ENCODE data around the gene PHLPP2.

Gene PHLPP2

GRCh38 chr16:71669926-71670536 lies 54.5 kb downstream of the PHLPP2 start:
- peak; percentile 31; the same call in 1 of the 3 replicates for ATAC-seq

GRCh38 chr16:71666928-71667707 lies 57.4 kb downstream of the PHLPP2 start:
- TF ChIP-seq ZFP3 (CRISPR knock-in tag; IDR thresholded peaks at IDR 0.05), result no peak
- no peak for TF ChIP-seq TSHZ2 (CRISPR knock-in tag; IDR thresholded peaks at IDR 0.05)
- TF ChIP-seq ARNTL (CRISPR knock-in tag; IDR thresholded peaks at IDR 0.05; ENCODE audit: borderline replicate concordance, low read depth), result no peak
- TF ChIP-seq BACH2 (CRISPR knock-in tag; IDR thresholded peaks at IDR 0.05; ENCODE audit: borderline replicate concordance), result no peak
- no peak for TF ChIP-seq TCF4 (CRISPR knock-in tag; IDR thresholded peaks at IDR 0.05; ENCODE audit: borderline replicate concordance)
- TF ChIP-seq CSRNP3 (CRISPR knock-in tag; IDR thresholded peaks at IDR 0.05), result no peak
- TF ChIP-seq CREB5 (CRISPR knock-in tag; IDR thresholded peaks at IDR 0.05; ENCODE audit: low read depth), result no peak
- TF ChIP-seq ZNF8 (CRISPR knock-in tag; IDR thresholded peaks at IDR 0.05), result no peak
- TF ChIP-seq ZNF70 (CRISPR knock-in tag; IDR thresholded peaks at IDR 0.05), result no peak
- no peak for TF ChIP-seq ESRRG (CRISPR knock-in tag; IDR thresholded peaks at IDR 0.05)
- TF ChIP-seq ZFP30 (CRISPR knock-in tag; IDR thresholded peaks at IDR 0.05), result no peak
- no peak for TF ChIP-seq CSDC2 (CRISPR knock-in tag; IDR thresholded peaks at IDR 0.05)
- TF ChIP-seq ISL1 (CRISPR knock-in tag; IDR thresholded peaks at IDR 0.05), result no peak
- no peak for ATAC-seq

More at GRCh38 chr16:71669926-71670536, 54.5 kb downstream of the PHLPP2 start:
- TF ChIP-seq ARNTL (CRISPR knock-in tag; IDR thresholded peaks at IDR 0.05; ENCODE audit: borderline replicate concordance, low read depth), result no peak
- TF ChIP-seq ISL1 (CRISPR knock-in tag; IDR thresholded peaks at IDR 0.05), result no peak
- TF ChIP-seq TOX (CRISPR knock-in tag; IDR thresholded peaks at IDR 0.05; ENCODE audit: borderline replicate concordance), result no peak
- no peak for TF ChIP-seq PATZ1 (CRISPR knock-in tag; IDR thresholded peaks at IDR 0.05; ENCODE audit: borderline replicate concordance)
- no peak for TF ChIP-seq CSRNP3 (CRISPR knock-in tag; IDR thresholded peaks at IDR 0.05)
- TF ChIP-seq ESRRG (CRISPR knock-in tag; IDR thresholded peaks at IDR 0.05), result no peak
- TF ChIP-seq OSR1 (CRISPR knock-in tag; IDR thresholded peaks at IDR 0.05), result no peak
- no peak for TF ChIP-seq CREB5 (CRISPR knock-in tag; IDR thresholded peaks at IDR 0.05; ENCODE audit: low read depth)
- TF ChIP-seq ZFP30 (CRISPR knock-in tag; IDR thresholded peaks at IDR 0.05), result no peak
- no peak for TF ChIP-seq POU6F1 (CRISPR knock-in tag; IDR thresholded peaks at IDR 0.05; ENCODE audit: borderline replicate concordance, low read depth)
- no peak for TF ChIP-seq SNAI2 (CRISPR knock-in tag; IDR thresholded peaks at IDR 0.05)
- no peak for TF ChIP-seq ZFP3 (CRISPR knock-in tag; IDR thresholded peaks at IDR 0.05)
- no peak for TF ChIP-seq RARB (CRISPR knock-in tag; IDR thresholded peaks at IDR 0.05)
- no peak for TF ChIP-seq GLIS3 (CRISPR knock-in tag; IDR thresholded peaks at IDR 0.05)
